Gastroesophageal sphincter (tissue), 4 donors: Measurements from ENCODE around the gene BID. TPM values are rescaled to one million over a fixed set of nuclear protein-coding genes. Genes with fewer than 3 reads are reported as not detected.
A peak's percentile ranks its signal among the peaks of the same experiment; 100 is the strongest.

Source experiments
- ATAC-seq: fragments of 150-250 bp; one replicate; pipeline ENCODE4 v1.9.1; 2016; ENCODE audit warnings: mild to moderate bottlenecking, moderate library complexity
- H3K27ac ChIP-seq, 4 donors: fragments of 200-600 bp; sonication (generic) in 3 of 4; 1 replicate in 3 of 4; 2 replicates in 1 of 4; pipeline ENCODE4 v1.5.1; 2016 to 2019
- H3K27me3 ChIP-seq: fragments of 200-600 bp; sonication (generic); one replicate; pipeline ENCODE4 v1.5.1; 2019
- H3K36me3 ChIP-seq, 2 donors: fragments of 200-600 bp; sonication (generic); one replicate each; pipeline ENCODE4 v1.5.1; 2019; ENCODE audit warnings: control low read depth in 1 of 2
- H3K4me1 ChIP-seq, 3 donors: fragments of 200-600 bp; sonication (generic); 1 replicate in 2 of 3; 2 replicates in 1 of 3; pipeline ENCODE4 v1.5.1; 2016 to 2019; ENCODE audit warnings: control low read depth in 2 of 3
- H3K4me3 ChIP-seq, 2 donors: fragments of 200-600 bp; sonication (generic); one replicate each; pipeline ENCODE4 v1.5.1; 2019; ENCODE audit warnings: mild to moderate bottlenecking in 1 of 2, moderate library complexity in 1 of 2
- H3K9me3 ChIP-seq, 3 donors: fragments of 200-600 bp; sonication (generic); one replicate each; pipeline ENCODE4 v1.5.1; 2017 to 2019; ENCODE audit warnings: control low read depth in 2 of 3
- EP300 ChIP-seq: sonication (generic); formaldehyde crosslinking; IDR thresholded peaks from one replicate; pipeline ENCODE4 v1.6.1; 2017; ENCODE audit warnings: antibody characterized with exemption, mild to moderate bottlenecking
- POLR2A ChIP-seq, 2 donors: fragments of 450-650 bp; IDR thresholded peaks; one replicate each; pipeline ENCODE4 v1.6.1; 2017; ENCODE audit warnings: antibody characterized with exemption in 2 of 2, mild to moderate bottlenecking in 2 of 2, moderate library complexity in 1 of 2
- POLR2AphosphoS5 ChIP-seq: sonication (generic); formaldehyde crosslinking; IDR thresholded peaks from one replicate; pipeline ENCODE4 v1.6.1; 2017; ENCODE audit warnings: antibody characterized with exemption
- WGBS, 2 donors: methylation state at CpG; one replicate each; pipeline ENCODE4 v1.1.5; 2018; ENCODE audit warnings: low coverage in 1 of 2; 5-methylcytosine and 5-hydroxymethylcytosine counted together
- total RNA-seq, 4 donors: library from RNA; depleted of rRNA; stranded (reverse); fragments of >200 nt; gene quantifications; one replicate each; pipeline ENCODE4 v1.1.0, GENCODE V29; 2016
- TF ChIP-seq, protein P1 (sequence below), 4 experiments: fragments of 200-600 bp in 2 of 4; fragments of 450-650 bp in 2 of 4; sonication (generic) in 1 of 4; IDR thresholded peaks; one replicate each; pipeline ENCODE4 v1.5.1; 2017 to 2019; ENCODE audit warnings: antibody characterized with exemption in 4 of 4, mild to moderate bottlenecking in 2 of 4, moderate library complexity in 2 of 4

BID gene
- total RNA-seq, 4 donors from 2014 or later, result 5.9 to 34.5 (median 21.4) TPM

DNA sequence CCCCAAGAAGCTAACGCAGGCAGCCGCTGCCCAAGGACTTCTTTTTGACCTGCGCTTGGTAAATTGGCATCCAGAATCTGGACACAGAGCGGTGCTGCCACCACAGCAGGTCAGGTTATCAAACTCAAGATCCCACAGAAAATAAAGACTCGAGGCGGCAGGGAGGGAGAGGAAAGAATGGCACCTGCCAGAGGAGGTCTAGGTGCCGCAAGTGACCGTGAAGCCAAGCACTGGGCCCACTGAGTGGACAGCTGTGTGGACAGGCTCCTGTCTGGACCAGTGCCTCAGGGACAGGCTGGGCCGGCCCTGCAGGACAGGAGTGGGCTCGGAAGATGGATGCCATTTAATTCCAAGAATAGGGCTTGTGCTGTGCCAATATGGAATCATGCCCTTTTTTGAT is 27.4 kb downstream of the BID start:
- ATAC-seq, result no peak
- 92 to 97% methylated on average over 5 to 6 of the region's 10 CpGs for whole genome bisulfite sequencing, 2 donors
- Histone ChIP-seq H3K4me1 (peaks cover 0 to 9% (median 3%) of the 10 kb centered on the region in 3 donors), H3K9me3 (no peaks in the 10 kb centered on the region), H3K27ac (no peak overlapping the region), H3K4me3 (no peak overlapping the region), H3K36me3 (peaks cover 0 to 3% of the 10 kb centered on the region in 2 donors), H3K27me3 (no peaks in the 10 kb centered on the region)
- TF ChIP-seq POLR2A (IDR thresholded peaks at IDR 0.05) (no peak), POLR2AphosphoS5 (no peak), EP300 (no peak)
- TF ChIP-seq, protein P1, sequence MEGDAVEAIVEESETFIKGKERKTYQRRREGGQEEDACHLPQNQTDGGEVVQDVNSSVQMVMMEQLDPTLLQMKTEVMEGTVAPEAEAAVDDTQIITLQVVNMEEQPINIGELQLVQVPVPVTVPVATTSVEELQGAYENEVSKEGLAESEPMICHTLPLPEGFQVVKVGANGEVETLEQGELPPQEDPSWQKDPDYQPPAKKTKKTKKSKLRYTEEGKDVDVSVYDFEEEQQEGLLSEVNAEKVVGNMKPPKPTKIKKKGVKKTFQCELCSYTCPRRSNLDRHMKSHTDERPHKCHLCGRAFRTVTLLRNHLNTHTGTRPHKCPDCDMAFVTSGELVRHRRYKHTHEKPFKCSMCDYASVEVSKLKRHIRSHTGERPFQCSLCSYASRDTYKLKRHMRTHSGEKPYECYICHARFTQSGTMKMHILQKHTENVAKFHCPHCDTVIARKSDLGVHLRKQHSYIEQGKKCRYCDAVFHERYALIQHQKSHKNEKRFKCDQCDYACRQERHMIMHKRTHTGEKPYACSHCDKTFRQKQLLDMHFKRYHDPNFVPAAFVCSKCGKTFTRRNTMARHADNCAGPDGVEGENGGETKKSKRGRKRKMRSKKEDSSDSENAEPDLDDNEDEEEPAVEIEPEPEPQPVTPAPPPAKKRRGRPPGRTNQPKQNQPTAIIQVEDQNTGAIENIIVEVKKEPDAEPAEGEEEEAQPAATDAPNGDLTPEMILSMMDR (IDR thresholded peaks at IDR 0.05), result no peak

GRCh38 chr22:17744430-17744829 is 29.8 kb downstream of the BID start:
- 79% methylated on average over 2 of the region's 7 CpGs; no CpG with 5 or more reads in 1 of the 2 donors for WGBS, 2 donors
- peaks cover 0 to 3% of the 10 kb centered on the region in 2 donors for H3K36me3 ChIP-seq
- H3K4me3 ChIP-seq, result no peak overlapping the region
- no peak for TF ChIP-seq POLR2AphosphoS5
- TF ChIP-seq, protein P1 (IDR thresholded peaks at IDR 0.05), result no peak
- TF ChIP-seq EP300, result no peak
- no peak for TF ChIP-seq POLR2A (IDR thresholded peaks at IDR 0.05)
- no peak overlapping the region for H3K27ac ChIP-seq
- H3K9me3 ChIP-seq, result no peaks in the 10 kb centered on the region
- no peak for ATAC-seq
- H3K27me3 ChIP-seq, result no peaks in the 10 kb centered on the region
- H3K4me1 ChIP-seq, result peaks cover 0 to 9% (median 3%) of the 10 kb centered on the region in 3 donors

DNA sequence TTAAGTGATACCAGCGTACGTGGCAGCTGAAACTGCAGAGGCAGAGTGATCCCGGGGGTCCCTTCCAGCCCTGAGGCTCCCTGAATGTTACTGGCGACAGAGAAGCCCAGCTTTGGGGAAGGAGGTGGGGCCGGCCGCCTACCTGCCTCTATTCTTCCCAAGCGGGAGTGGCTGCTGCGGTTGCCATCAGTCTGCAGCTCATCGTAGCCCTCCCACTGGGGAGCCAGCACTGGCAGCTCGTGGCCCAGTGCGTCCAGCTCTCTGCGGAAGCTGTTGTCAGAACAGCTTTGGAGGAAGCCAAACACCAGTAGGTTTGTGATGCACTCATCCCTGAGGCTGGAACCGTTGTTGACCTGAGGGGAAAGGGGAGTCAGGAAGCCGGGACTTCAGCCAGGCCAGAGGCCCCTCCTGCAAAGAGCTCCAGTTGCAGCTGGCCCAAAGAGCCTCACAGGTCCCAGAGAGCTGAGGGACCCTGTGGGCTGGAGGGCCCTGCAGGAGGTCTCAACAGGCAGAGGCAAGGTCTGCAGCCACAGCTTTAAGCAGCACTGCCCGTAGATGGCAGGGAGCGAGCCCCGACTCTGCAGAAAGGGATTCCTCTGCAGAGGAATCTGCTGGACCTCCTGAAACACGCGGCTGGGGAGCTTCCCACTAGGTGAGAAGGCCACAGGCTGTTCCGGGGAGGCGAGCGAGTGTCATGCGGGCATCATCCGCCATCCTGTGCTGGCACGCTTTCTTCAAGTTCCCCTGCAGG is 30.4 kb downstream of the BID start:
- no peak for ATAC-seq
- H3K9me3 ChIP-seq, result no peaks in the 10 kb centered on the region
- WGBS, 2 donors, result 80% methylated on average over 2 to 6 of the region's 25 CpGs

DNA sequence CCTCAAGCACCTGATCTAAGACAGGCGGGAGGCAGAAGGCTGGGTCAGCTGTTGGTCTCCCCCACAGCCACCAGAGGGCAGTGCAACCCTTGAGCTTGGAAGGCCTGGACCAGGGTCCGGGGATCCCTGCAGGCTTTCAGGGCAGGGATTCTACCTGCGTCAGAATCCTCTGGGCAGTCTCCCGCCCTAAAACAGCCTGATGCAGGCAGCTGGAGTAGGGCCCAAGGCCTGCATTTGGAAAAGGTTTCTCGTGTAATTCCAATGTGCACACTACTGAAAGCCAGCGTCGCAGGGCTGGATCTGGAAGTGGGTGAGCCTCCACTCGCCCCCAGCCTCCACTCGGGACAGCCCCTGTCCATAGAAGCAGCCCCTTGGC is 31.8 kb downstream of the BID start:
- peak; percentile 60 for ATAC-seq
- H3K27me3 ChIP-seq, result no peaks in the 10 kb centered on the region

More for the DNA sequence above, 30.4 kb downstream of the BID start:
- H3K27ac ChIP-seq, result no peak overlapping the region
- H3K4me3 ChIP-seq, result no peak overlapping the region
- H3K4me1 ChIP-seq, result peaks cover 0 to 9% (median 3%) of the 10 kb centered on the region in 3 donors
- TF ChIP-seq, protein P1 (IDR thresholded peaks at IDR 0.05), result no peak
- no peak for TF ChIP-seq EP300
- no peak for TF ChIP-seq POLR2A (IDR thresholded peaks at IDR 0.05)
- TF ChIP-seq POLR2AphosphoS5, result no peak
- H3K36me3 ChIP-seq, result peaks cover 0 to 3% of the 10 kb centered on the region in 2 donors
- H3K27me3 ChIP-seq, result no peaks in the 10 kb centered on the region

More for the DNA sequence above, 31.8 kb downstream of the BID start:
- H3K36me3 ChIP-seq, result peaks cover 0 to 5% of the 10 kb centered on the region in 2 donors
- no peaks in the 10 kb centered on the region for H3K9me3 ChIP-seq
- TF ChIP-seq, protein P1 (IDR thresholded peaks at IDR 0.05), result peak in 3 of 4 experiments; percentile 55 to 80 (median 68)
- TF ChIP-seq POLR2A (IDR thresholded peaks at IDR 0.05), result no peak
- H3K4me1 ChIP-seq, result peaks cover 0 to 9% (median 3%) of the 10 kb centered on the region in 3 donors
- no peak overlapping the region for H3K27ac ChIP-seq
- no peak overlapping the region for H3K4me3 ChIP-seq
- no CpG with 5 or more reads among the region's 9 CpGs for WGBS, 2 donors
